HG03558 (cell line): ENCODE data around the gene TMOD1.
"Not testable (repeated sequence)": the region's sequence is repeated elsewhere in the genome, so short reads cannot be mapped to it uniquely, and the experiment has no call there.

Source experiments
- ATAC-seq: cut with Tn5 transposase; IDR thresholded peaks from one replicate; pipeline ENCODE4 v1.9.1; 2021; ENCODE audit warnings: moderate number of reproducible peaks; ENCODE audit not compliant: unreplicated experiment; ENCODE audit errors: extremely low read depth

TMOD1 gene

DNA sequence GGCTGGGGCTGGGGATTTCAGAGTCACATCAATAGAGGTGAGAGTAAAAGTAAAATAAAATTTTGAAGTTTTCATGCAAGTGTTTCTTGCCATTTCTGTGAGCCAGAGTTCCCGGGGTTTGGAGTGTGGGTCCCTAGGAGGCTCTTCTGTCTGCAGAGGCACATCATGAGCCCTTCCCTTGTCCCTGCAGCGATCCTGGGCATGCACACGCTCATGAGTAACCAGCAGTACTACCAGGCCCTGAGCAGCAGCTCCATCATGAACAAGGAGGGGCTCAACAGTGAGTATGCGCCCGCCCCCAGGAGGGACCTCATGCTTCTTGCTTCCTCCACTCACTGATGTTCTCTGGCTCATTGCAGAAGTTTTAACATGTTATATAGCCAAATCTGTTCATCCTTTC is 61.1 kb downstream of the TMOD1 start:
- no peak for ATAC-seq

DNA sequence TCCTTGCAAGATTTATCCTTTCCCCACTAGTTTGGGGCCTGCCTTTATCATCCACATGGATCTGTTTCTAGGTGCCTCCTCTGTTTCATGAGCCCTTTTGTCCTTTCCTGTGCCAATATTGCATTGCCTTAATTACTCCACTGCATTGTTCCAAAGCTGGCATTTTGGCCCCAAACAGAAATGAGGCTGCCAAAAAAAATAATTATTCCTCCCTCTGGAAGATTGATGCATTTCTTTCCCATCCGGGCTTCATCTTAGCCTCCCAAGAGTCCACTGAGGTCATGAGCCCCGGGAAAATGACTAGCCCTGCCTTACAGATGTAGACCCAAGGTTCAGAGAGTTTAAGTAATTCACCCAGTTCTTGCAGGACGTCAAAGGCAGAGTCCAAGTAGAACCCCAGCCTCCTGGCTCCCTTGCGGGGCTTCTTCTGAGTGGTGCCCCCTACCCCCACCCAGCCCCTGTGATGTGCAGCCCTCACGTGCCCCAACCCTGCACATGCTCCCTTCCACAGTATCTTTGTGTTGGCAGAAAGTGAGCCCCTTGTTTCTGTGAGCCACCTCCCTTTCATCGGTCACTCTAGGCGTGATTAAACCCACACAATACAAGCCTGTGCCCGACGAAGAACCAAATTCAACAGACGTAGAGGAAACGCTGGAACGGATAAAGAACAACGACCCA is 62.1 kb downstream of the TMOD1 start:
- no peak for ATAC-seq

DNA sequence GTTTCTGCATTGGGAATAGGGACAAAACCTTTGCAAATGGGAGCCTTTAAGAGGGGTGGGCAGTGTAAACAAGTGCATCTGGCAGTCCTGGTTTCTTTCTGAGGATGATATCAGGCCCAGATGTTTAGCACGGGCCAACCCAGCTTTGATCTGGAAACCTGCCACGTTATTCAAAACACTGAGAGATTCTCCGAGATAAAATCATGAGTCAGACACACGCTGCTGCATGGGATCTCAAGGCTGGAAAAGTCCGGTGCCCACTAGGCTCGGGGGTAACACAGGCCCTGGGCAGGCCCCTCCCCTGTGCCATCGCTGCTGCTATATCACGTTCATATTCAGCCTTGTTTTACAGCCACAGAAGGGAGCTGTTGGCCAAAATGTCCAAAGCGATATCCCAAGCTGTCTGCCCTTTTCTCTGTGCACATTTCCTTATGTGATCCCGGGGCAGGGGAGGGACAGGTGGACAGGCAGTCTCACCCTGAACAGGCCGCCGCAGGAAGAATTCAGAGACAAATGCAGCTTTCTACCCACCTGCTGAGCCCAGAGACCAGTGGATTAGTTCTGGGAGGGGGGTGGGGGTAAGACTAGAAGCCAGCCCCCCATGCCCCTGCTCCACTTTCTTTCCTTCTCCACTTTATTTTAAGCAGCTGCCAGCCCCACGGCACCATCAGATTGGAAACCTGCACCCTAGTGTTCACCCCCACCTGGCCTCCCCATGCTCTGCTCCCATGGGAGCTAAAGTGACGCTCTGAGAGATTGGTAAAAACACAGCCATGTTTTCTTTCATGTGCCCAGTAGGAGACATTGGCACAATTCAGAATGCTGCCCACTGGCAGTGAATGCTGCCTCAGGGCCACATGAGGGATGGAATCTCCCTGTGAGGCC is 63.1 kb downstream of the TMOD1 start:
- ATAC-seq = no peak

DNA sequence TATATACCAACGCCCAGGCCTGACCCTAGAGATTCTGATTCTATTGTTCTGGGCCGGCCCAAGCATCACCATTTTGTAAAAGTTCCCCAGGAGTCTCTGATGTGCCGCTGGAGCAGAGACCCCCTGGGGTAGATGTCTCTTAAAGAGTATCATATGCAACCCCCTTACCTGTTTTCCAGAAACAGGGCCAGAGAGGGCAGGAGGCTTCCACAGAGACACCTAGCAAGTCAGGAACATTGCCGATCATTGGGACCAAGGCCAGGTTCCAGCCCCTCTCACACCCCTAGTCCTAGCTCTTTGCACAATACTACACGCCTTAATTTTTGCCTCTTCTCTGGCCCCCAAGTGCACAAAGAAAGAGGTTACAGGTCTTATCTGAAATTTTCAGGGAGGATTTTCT is 63.8 kb downstream of the TMOD1 start:
- ATAC-seq = no peak

DNA sequence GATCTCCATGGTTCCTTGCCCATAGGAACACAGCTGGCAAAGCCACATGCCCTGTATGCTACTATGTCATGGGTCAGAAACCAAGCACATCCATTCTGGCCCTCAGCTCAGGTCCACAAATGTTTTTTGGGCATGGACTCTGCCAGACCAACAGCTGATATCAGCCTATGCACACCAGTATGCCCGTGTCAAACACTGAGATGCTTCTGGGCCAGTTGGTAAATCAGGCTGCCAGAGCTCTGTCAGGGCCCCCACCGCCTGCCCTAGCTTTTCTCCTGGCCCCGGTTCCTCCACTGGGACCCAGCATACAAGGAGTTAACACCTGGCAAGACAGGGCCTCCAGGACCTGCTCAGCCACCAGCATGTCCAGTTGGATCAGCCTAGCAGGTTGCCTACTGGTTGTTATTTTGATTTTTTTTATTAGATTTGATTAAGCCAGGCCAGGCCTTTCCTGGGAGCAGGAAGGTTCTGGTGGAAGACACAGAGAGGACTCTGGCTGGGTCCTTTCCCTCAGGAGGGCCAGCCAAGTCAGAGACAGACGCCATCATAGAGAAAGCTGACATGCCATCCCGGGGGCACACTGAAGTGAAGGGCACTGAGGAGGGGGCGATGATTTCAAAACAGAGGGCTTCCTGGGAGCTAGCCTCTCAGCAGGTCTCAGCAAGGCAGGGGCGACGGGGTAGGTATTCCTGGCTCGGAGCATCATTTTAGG is 65.9 kb downstream of the TMOD1 start:
- ATAC-seq = no peak

DNA sequence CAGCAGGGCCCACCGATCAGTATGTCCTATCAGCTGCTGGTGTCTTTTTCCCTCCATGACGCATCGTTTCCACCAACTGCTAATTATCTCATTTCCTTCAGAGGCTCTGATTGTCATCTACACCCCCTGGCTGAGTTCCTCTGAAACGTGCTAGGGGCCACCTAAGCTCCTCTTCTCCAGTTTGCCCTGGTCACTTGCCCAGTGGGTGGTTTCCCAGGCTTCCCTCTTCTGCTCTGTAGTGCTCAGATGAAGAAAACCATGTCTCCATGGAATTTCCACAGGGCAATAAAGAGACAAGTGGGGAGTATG is 66.4 kb downstream of the TMOD1 start:
- no peak for ATAC-seq

DNA sequence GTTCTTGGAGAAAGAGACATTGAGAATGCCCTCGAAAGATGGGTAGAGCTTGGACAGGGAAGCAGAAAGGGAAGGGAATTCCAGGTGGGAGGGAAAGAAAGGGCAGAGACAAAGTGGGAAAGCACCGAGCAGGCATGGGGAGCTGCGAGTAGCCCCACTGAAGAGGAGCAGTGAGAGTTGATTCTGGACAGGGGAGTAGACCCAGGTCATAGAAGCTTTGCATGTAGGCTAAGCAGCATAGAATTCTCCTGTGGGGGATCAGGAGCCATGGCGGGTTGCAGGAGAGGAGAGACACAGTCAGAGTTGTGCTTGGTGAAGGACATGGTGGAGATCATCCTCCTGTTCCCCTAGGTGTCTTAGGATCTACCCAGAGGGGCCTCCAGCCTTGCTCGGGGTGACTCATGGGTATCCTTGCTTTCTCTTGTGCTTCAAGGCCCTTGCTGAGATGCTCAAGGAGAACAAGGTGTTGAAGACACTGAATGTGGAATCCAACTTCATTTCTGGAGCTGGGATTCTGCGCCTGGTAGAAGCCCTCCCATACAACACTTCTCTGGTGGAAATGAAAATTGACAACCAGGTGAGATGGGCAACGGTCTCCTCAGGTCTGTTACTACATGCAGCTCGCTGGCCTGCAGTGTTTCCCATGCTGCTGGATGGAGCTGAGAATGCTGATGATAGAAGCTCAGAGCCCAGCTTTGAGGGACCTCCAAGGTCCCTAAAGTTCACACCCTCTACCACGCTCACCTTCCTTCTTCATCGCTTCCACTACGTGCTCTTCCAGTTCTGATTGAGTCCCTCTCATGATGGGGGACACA is 67.2 kb downstream of the TMOD1 start:
- no peak for ATAC-seq

DNA sequence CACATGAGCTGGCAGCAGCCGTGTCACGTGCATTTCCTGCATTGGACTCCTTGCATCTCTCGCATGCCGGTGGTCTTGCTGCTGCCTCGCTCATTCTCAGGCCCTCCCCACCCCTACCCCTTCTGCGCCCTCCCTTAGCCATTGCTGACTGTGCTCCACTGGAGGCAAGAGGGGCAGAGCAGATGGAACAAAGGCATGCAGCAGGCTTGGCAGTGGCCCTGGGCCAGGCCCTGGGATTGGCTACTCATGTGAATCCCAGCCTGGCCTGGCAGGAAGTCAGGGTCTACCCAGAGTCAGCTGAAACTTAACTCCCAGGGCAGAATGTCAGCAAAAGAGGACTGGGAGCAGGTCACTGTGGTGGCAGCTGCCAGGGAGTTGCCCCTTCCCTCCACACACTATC is 69.4 kb downstream of the TMOD1 start:
- ATAC-seq = no peak

DNA sequence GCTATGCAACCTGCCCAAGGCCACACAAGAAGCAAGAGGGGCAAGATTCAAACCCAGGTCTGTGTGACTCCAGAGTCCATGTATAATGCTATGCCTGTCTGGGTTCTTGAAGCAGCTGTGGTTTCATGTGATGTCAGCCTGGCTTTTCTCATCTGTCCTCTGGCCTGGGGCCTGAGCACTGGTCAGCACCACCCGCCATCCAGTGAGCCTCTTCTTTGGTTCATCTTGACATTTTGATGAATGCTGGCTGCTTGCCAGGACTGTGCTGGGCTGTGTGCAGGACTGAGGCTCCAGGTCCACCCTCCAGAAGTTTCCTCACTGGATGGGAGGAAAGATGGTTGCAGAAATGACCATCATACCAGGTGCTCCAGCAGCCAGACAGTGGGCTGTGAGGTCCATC is 70.2 kb downstream of the TMOD1 start:
- no peak for ATAC-seq

DNA sequence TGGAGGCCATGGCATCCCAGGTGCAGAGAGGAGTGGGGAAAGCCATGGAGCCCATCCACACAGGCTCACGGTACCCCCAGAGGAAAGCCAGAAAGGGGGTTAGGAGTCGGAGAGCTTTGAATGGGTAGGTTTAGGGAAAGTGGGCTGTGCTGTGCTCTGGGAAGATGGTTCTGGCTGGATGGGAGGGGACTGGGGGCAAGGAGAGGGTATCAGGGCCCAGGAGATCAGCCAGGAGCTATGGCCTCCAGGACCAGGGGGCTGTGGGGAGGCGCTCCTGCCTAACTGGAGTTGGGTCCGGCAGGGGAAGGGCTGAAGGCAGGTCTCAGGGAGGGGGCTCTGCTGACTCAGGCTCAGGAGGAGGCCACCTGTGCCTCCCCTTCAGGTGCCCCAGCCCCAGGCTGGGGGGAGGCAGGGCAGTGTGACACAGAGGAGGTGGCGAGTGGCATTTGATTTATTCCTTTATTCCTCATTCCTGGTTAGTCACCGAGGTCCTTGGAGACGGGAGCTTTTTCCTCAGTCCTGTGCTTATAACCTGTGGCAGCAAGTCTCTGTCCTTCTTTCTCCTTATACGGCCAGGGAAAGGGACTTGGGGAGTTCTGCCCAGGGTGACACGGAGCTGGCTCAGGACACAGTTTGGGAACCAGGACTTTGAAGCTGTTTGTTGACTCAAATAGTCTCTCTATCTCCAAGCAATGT is 70.9 kb downstream of the TMOD1 start:
- ATAC-seq = no peak

DNA sequence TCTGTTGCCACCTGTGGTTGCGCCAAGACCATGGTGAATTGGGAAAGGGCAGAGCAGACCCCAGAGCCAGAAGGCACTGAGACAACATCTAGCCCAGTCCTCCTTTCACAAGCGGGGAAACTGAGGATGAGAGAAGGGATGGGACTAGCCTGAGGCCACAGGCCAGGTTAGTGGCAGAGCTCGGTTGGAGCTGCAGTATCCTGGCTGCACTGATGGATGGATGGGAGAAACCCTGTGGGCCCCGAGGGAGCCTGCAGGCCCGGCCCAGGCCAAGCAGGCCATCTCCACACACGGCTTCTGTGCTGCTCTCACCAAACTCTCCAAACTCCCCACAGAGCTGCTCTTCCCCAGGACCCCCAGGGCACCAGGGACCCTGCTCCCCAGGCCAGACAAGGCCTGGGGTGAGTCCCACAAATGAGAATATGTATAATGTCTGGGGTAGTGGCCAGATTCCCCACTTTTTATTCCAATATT is 71.5 kb downstream of the TMOD1 start:
- ATAC-seq = no peak

DNA sequence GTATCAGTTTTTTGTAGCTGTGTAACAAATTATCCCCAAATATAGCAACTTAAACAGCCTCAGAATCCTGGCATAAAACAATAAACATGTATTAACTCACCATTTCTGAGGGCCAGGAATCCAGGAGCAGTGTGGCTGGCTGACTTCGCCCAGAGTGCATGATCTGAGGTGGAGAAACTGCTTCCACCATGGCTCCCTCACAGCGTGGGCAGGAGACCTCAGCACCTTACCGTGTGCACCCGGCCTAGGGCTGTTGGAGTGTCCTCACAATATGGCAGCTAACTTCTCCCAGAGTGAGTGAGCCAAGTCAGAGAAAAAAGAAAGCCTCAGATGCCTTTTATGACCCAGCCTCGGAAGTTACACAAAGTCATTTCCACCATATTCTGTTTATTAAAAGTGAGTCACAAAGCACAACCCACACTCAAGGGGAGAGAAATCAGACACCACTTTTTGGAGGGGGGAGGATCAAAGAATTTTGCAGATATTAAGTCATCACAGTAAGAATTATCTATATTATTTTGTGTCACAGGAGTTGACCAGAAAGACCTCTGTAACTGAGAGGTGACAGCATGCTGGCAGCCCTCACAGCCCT is 72.1 kb downstream of the TMOD1 start:
- ATAC-seq = no peak

DNA sequence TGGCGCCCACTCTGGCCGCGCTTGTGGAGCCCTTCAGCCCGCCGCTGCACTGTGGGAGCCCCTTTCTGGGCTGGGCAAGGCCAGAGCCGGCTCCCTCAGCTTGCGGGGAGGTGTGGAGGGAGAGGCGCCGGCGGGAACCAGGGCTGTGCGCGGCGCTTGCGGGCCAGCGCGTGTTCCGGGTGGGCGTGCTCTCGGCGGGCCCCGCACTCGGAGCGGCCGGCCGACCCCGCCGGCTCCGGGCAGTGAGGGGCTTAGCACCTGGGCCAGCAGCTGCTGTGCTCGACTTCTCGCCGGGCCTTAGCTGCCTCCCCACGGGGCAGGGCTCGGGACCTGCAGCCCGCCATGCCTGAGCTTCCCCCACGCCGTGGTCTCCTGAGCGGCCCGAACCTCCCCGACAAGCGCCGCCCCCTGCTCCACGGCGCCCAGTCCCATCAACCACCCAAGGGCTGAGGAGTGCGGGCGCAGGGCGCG is 72.7 kb downstream of the TMOD1 start:
- ATAC-seq = not testable (repeated sequence)

DNA sequence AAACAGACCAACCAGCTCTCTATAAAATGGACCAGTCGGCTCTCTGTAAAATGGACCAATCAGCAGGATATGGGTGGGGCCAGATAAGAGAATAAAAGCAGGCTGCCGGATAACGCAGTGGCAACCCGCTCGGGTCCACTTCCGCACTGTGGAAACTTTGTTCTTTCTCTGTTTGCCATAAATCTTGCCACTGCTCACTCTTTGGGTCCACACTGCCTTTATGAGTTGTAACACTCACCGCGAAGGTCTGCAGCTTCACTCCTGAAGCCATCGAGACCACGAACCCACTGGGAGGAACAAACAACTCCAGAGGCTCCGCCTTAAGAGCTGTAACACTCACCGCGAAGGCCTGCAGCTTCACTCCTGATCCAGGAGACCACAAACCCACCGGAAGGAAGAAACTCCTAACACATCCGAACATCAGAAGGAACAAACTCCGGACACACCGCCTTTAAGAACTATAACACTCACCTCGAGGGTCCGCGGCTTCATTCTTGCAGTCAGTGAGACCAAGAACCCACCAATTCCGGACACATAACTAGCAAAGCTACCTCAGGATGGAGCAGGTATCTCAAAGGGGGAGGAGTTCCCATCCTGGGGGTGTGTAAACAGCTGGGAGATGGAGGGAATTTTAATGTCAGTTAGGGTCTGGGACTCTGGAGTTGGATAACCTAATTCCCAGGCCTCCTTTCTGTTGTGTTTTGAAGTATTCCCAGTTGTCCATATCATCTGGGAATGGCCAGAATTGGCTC is 73.6 kb downstream of the TMOD1 start:
- not testable (repeated sequence) for ATAC-seq

DNA sequence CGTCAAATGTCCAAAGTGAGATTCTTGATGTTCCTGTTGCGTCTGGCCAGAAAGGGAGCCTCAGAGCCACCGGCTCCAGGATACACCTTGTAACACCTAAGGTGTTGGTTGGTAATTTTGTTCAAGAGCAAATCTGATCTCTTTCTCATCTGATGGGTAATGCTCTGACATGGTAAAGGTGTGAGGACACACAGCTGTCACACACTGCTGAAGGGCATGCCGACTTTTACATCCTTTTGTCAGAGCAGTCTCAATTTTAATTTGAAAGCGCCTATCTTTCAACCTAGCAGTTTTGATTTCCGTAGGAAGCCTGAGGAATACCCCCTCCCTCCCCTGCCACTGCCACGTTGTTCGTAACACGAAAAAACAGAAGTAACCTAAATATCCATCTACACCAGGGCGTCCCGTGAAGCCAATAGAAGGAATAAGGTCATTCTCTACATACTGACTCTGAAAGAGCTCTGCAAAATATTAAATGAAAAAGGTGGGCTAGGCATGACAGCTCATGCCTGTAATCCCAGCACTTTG is 74.3 kb downstream of the TMOD1 start:
- ATAC-seq = no peak

DNA sequence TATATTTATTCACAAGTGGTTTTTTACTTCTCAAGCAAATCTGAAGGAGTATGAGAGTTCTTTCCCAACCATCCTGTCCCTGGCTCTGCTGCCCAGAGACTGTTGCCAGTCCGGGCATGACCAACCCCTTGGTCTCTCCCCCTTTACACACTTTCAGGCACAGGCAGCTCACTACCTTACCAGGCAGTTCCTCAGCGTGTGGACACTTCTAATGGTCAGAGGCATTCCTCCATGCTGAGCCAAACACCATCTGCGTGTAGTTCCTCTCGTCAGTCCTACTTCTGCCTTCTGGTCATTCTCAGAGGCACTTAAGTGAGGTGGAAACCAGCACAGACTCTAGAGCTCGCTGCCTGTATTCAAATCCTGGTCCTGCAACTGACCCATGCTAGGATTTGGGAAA is 75.6 kb downstream of the TMOD1 start:
- ATAC-seq = no peak

DNA sequence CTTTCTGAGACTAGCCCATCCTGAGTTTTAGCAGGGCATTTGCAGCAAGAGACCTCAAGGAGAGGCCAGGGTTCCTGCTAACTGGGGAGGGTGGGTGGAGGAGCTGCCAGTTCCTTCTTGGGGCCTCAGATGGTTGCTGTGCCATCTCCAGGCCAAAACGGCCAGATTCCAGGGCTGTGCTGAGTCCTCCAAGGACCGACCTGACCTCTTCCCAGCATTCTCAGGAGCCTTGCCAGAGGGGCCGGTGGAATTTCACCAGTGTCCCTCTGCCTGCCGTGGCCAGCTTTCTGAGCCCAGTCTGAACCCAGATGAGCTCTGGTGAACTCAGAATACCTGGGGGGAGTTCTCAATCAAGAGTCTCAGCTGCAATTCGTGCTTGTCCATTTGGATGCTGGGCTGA is 77.4 kb downstream of the TMOD1 start:
- ATAC-seq = no peak

DNA sequence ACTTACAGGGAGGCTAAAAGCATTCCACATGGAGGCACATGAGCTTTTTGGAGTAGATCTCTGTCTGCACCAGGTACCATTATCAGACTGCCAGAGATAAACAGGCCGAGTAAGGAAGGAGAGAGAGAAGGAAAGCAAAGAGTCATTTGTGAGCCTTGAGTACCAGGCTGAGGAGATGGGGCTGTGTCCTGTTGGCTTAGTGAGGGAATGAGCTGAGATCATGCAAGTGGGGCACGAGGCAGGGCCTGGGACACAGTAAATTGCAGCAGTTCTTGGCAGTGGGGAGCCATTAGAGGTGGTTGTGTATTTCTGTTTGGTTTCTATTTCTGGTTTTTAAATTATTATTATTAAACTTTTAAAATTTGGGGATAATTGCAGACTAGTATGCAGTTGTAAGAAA is 78.4 kb downstream of the TMOD1 start:
- ATAC-seq = no peak
